Uterus (tissue), 4 donors: Measurements from ENCODE around the gene H19. TPM values are rescaled to one million over a fixed set of nuclear protein-coding genes. Genes with fewer than 3 reads are reported as not detected.

Source experiments
- microRNA counts, 2 donors: library from miRNA; unstranded; fragments of <30 nt; microRNA quantifications; one replicate each; lab custom pipeline; 2016 to 2017
- small RNA-seq: library from RNA; depleted of rRNA; stranded (forward); fragments of <200 nt; gene quantifications from one replicate; pipeline ENCODE3, GENCODE V24; 2016
- total RNA-seq, 4 donors: library from RNA; depleted of rRNA in 3 of 4; stranded (reverse); fragments of >200 nt in 3 of 4; gene quantifications; one replicate each; pipeline versions ENCODE4 v1.1.0 to v1.2.4, GENCODE V29; 2014 to 2023
- donor health status: DM: yes; HTN: yes; CAD: no.

H19 gene
- total RNA-seq, 4 donors from 2014 or later = 260 to 3,028 (median 463) TPM

MicroRNAs encoded within 50 kb of the gene (microRNA counts, 767-probe panel; counts per million panel counts)
- 0 counts per million in 2 donors for microRNA hsa-miR-675-5p (lab: Ali Mortazavi, UCI)

Small RNA genes lying within 50 kb of the gene (small RNA-seq; reads per million reads assigned to genes)
- not detected for gene RF01972
- not detected for gene RF01973

Other genes with a start within 250 kb of the H19 start
- gene IFITM10, start 247.2 kb downstream of the H19 start, total RNA-seq = under 1 TPM in 1 of 4 donors, not detected in 3; 0.85 TPM
- 100 to 1,000 TPM in 2 of 4 donors, 10 to 100 TPM in 2; 80.0 to 188 (median 126) TPM for gene CTSD, start 233.9 kb downstream of the H19 start, total RNA-seq
- gene SYT8, start 162.9 kb downstream of the H19 start, total RNA-seq = 1 to 10 TPM in 1 of 4 donors, not detected in 3; 2.0 TPM
- gene TNNI2, start 158.9 kb downstream of the H19 start, total RNA-seq = 1 to 10 TPM in 1 of 4 donors, under 1 TPM in 1, not detected in 2; 0.95 to 1.5 TPM
- gene LSP1, start 144.8 kb downstream of the H19 start, total RNA-seq = 100 to 1,000 TPM in 1 of 4 donors, 10 to 100 TPM in 3; 11.2 to 112 (median 25.1) TPM
- not detected for gene PRR33, start 105.9 kb downstream of the H19 start, total RNA-seq
- gene TNNT3, start 78.1 kb downstream of the H19 start, total RNA-seq = 10 to 100 TPM in 2 of 4 donors, 1 to 10 TPM in 1, not detected in 1; 3.2 to 60.6 (median 29.3) TPM
- gene MRPL23, start 50.5 kb downstream of the H19 start, total RNA-seq = 100 to 1,000 TPM in 2 of 4 donors, 10 to 100 TPM in 2; 36.7 to 196 (median 101) TPM
- 100 to 1,000 TPM in 3 of 4 donors, 10 to 100 TPM in 1; 54.1 to 347 (median 188) TPM for gene IGF2, start 141.5 kb upstream of the H19 start, total RNA-seq
- gene INS, start 163.4 kb upstream of the H19 start, total RNA-seq = not detected
- 1 to 10 TPM in 1 of 4 donors, under 1 TPM in 1, not detected in 2; 0.37 to 1.3 TPM for gene TH, start 174.0 kb upstream of the H19 start, total RNA-seq